ENCODE data around the gene MAP2K5.

MAP2K5 gene

DNA sequence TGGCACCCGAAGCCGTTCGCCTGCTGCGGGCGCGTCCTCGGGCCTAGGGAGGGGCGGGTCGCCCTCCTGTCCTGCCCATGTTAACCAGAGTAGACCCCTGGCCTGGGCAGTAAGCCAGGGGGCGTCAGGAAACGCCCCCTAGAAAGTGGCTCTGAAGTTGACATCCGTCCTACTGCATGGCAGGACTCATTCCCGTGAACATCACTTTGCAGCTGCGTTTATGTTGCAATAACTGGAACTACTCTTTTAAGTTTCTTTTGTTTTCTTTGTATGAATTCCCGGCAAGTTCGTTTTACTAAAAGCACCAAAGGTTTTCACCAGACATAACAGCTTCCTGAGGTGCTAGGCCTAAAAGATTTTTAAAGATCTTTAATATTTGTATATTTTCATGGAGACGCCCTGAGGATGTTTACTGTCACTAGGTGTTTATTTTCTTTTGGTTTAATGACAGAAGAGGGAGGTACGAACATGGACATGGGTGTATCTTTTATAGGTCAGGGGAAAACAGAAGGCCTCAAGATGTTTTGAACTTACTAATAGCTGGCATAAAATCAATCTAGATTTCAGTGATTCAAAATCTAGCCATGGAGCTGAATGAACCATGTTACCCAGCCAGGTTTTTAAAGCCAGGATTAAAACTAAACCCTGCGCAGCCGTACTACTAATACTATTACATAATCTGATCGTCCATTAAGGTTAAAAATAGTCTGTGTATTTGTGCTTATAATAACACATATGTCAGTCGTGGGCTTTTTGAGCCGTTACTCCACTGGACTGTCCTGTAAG is 20.5 kb upstream of the MAP2K5 start:
- peak; percentile 31 to 65 for DNase-seq (ENCODE audit: low read depth in 2 of 2)
- H3K4me3 ChIP-seq (replicated peaks in 1 of 2; ENCODE audit: low read depth in 2 of 2, low read length in 2 of 2): peak overlapping the region; percentile 86 to 89
- TF ChIP-seq, protein P1, sequence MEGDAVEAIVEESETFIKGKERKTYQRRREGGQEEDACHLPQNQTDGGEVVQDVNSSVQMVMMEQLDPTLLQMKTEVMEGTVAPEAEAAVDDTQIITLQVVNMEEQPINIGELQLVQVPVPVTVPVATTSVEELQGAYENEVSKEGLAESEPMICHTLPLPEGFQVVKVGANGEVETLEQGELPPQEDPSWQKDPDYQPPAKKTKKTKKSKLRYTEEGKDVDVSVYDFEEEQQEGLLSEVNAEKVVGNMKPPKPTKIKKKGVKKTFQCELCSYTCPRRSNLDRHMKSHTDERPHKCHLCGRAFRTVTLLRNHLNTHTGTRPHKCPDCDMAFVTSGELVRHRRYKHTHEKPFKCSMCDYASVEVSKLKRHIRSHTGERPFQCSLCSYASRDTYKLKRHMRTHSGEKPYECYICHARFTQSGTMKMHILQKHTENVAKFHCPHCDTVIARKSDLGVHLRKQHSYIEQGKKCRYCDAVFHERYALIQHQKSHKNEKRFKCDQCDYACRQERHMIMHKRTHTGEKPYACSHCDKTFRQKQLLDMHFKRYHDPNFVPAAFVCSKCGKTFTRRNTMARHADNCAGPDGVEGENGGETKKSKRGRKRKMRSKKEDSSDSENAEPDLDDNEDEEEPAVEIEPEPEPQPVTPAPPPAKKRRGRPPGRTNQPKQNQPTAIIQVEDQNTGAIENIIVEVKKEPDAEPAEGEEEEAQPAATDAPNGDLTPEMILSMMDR (IDR thresholded peaks at IDR 0.05; ENCODE audit: low read depth, low read length): no peak

DNA sequence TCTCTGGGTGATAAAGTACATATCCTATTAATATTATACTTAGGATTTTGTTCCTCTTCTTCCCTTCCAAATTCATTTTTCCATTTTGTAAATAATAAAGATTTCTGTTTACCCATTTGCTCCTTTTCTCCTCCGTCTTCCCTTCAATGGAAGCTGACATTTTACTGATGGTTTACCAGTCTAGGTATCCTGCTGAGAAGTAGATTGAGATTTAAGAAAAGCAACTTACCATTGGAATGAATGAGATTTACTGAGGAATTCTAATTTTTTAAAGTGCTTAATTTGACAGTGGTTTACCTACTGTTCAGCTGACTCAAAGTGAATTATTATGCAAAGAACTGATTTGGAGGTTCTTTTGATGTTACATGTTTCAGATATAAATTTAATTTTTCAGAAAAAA is 19.2 kb upstream of the MAP2K5 start:
- no peak overlapping the region for H3K4me3 ChIP-seq (replicated peaks in 1 of 2; ENCODE audit: low read depth in 2 of 2, low read length in 2 of 2)
- no peak for DNase-seq (ENCODE audit: low read depth in 2 of 2)
- TF ChIP-seq, protein P1 (IDR thresholded peaks at IDR 0.05; ENCODE audit: low read depth, low read length): no peak

DNA sequence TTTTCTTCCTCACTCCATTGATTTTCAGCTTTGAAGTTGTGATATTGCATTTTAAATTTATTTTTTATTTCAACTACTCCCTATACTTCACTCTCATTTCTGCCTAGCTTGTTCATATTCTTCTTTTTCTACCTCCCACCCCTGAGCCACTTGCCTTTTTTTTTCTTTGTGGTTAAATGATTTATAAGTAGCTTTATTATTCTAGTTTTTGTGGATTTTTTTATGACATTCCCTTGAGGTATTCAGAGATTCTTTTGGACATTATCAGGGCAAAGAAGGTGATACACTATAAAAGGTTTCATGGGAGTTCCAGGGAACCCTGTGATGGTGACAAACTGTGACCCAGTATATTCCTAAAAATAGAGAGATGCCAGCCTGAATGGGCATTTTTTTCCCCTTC is 18.3 kb upstream of the MAP2K5 start:
- DNase-seq (ENCODE audit: low read depth in 2 of 2): no peak
- TF ChIP-seq, protein P1 (IDR thresholded peaks at IDR 0.05; ENCODE audit: low read depth, low read length): no peak
- no peak overlapping the region for H3K4me3 ChIP-seq (replicated peaks in 1 of 2; ENCODE audit: low read depth in 2 of 2, low read length in 2 of 2)

DNA sequence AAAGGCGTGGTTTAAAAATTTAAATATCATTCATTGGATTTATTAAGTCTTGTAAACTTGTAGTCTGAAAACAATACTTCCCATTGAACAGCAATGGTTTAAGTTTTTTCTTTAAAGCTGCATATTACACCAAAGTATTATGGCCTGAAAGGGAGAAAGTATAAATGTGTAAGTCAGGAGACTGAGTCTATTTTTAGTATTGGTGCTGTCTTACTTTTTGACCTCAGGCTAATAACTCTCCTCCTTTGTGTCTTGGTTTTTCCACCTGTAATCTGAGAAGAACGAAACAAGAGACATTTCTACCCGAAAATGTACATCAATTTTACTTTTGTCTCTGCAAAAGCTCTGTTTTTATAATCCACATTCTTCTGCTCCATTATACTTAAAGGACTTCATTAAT is 14.0 kb upstream of the MAP2K5 start:
- TF ChIP-seq, protein P1 (IDR thresholded peaks at IDR 0.05; ENCODE audit: low read depth, low read length): no peak
- no peak overlapping the region for H3K4me3 ChIP-seq (replicated peaks in 1 of 2; ENCODE audit: low read depth in 2 of 2, low read length in 2 of 2)
- DNase-seq (ENCODE audit: low read depth in 2 of 2): no peak

DNA sequence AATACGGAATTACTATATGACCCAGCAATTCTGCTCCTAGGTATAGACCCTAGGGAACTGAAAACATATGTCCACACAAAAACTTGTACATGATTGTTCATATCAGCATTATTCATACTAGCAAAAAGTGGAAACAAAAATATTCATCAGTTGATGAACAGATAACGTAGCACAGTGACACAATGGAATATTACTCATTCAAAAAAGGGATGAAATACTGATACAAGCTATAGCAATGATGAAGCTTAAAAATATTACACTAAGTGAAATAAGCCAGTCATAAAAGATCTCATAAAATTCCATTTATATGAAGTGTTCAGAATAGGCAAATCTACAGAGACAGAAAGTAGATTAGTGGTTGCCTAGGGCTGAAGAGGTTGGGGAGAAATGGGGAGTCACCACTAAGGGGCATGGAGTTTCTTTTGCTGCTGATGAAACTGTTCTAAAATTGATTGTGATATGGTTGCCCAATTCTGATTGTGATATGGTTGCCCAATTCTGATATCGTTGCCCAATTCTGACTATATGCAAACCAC is 11.1 kb upstream of the MAP2K5 start:
- no peak overlapping the region for H3K4me3 ChIP-seq (replicated peaks in 1 of 2; ENCODE audit: low read depth in 2 of 2, low read length in 2 of 2)
- peak; percentile 23 to 85 for DNase-seq (ENCODE audit: low read depth in 2 of 2)
- TF ChIP-seq, protein P1 (IDR thresholded peaks at IDR 0.05; ENCODE audit: low read depth, low read length): no peak

DNA sequence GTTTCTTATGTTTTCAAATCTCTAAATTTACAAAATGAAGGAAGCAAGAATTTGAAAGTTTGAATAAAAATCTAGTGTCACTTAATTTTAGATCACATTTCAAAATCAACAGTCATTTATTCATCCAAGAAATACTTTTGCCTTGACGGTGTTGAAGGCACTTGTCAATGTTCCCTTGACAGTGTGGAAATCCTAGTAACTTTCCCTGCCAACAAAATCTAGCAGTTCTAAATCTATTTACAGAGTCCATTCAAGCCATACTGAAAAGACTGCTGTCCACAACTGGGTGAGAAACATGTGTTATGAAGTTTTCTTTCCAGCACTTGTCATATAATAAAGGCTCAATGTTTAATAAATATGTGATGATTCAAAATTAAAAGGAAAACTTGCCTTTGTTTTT is 8.6 kb upstream of the MAP2K5 start:
- H3K4me3 ChIP-seq (replicated peaks in 1 of 2; ENCODE audit: low read depth in 2 of 2, low read length in 2 of 2): no peak overlapping the region
- TF ChIP-seq, protein P1 (IDR thresholded peaks at IDR 0.05; ENCODE audit: low read depth, low read length): no peak
- no peak for DNase-seq (ENCODE audit: low read depth in 2 of 2)

All from cardiac fibroblast (primary cell).